Ascending aorta (tissue), 2 donors: ENCODE measurements around the gene MACF1. TPM values are rescaled to one million over a fixed set of nuclear protein-coding genes. Genes with fewer than 3 reads are reported as not detected.

ENCODE experiments used
- DNase-seq, 2 donors: peaks; one replicate each; pipeline ENCODE4 v3.0.0-alpha.2; 2019; ENCODE audit warnings: low spot score in 2 of 2
- H3K27ac ChIP-seq, 2 donors: fragments of 200-600 bp; sonication (generic); one replicate each; pipeline ENCODE4 v1.5.1; 2016 to 2017; ENCODE audit warnings: mild to moderate bottlenecking in 1 of 2
- H3K27me3 ChIP-seq: fragments of 200-600 bp; sonication (generic); one replicate; pipeline ENCODE4 v1.5.1; 2017
- H3K36me3 ChIP-seq, 2 donors: fragments of 200-600 bp; sonication (generic); one replicate each; pipeline ENCODE4 v1.5.1; 2016
- H3K4me1 ChIP-seq, 2 donors: fragments of 200-600 bp; sonication (generic); one replicate each; pipeline ENCODE4 v1.5.1; 2016 to 2017; ENCODE audit warnings: mild to moderate bottlenecking in 1 of 2
- H3K4me3 ChIP-seq, 2 donors: fragments of 200-600 bp; sonication (generic); one replicate each; pipeline ENCODE4 v1.5.1; 2016 to 2017; ENCODE audit warnings: mild to moderate bottlenecking in 1 of 2
- H3K9me3 ChIP-seq, 2 donors: fragments of 200-600 bp; sonication (generic); one replicate each; pipeline ENCODE4 v1.5.1; 2016
- CTCF ChIP-seq, 3 experiments: fragments of 200-600 bp in 2 of 3; fragments of 450-650 bp in 1 of 3; sonication (generic) in 2 of 3; IDR thresholded peaks; one replicate each; pipeline ENCODE4 v1.5.1; 2016 to 2019; ENCODE audit warnings: antibody characterized with exemption in 3 of 3, mild to moderate bottlenecking in 1 of 3, moderate library complexity in 1 of 3
- intact Hi-C: fragments of 100-400 bp; cut with DNase I; formaldehyde crosslinking; loops from one replicate; pipeline ENCODE4 v1.15.1; 2023
- total RNA-seq: library from RNA; depleted of rRNA; stranded (reverse); fragments of >200 nt; gene quantifications from one replicate; pipeline ENCODE4 v1.1.0, GENCODE V29; 2016

MACF1 gene
- total RNA-seq, 1 donor from 2014 or later = 279 TPM

DNA sequence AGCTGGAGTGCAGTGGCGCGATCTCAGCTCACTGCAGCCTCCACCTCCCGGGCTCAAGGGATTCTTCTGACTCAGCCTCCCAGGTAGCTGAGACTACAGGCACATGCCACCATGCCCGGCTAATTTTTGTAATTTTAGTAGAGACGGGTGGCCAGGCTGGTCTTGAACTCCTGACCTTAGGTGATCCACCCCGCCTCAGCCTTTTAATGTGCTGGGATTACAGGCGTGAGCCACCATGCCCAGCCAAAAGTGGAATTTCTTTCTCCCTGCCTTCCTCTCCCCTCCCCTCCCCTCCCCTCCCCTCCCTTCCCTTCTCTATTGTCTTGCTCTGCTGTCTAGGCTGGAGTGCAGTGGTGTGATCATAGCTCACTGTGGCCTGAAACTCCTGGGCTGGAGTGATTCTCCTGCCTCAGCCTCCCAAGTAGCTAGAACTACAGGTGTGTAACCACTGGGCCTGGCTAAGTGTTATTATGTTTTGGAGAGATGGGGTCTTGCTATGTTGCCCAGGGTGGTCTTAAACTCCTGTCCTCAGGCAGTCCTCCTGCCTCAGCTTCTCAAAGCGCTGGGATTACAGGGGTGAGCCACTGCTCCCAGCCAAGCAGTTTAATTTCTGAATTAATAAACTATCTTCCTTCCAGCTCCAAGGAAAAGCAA, 10.0 kb upstream of the MACF1 start:
- no peak for DNase-seq
- Histone ChIP-seq H3K4me1 (peaks cover 27 to 59% of the 10 kb centered on the region in 2 donors), H3K27me3 (no peaks in the 10 kb centered on the region), H3K36me3 (no peaks in the 10 kb centered on the region), H3K4me3 (no peak overlapping the region), H3K27ac (peak overlapping the region; percentile 90 to 95), H3K9me3 (no peaks in the 10 kb centered on the region)
- TF ChIP-seq CTCF (IDR thresholded peaks at IDR 0.05) = no peak
- intact Hi-C loops = loop anchor here (5.0 kb wide), 2 partner anchors 63 to 213 kb away; no protein-coding TSS in a partner anchor

GRCh38 chr1:39195166-39196111, 9.1 kb upstream of the MACF1 start:
- no peak for DNase-seq
- H3K36me3 ChIP-seq = no peaks in the 10 kb centered on the region
- TF ChIP-seq CTCF (IDR thresholded peaks at IDR 0.05) = no peak
- no peaks in the 10 kb centered on the region for H3K27me3 ChIP-seq
- no peaks in the 10 kb centered on the region for H3K9me3 ChIP-seq
- H3K4me3 ChIP-seq = no peak overlapping the region
- H3K27ac ChIP-seq = peak overlapping the region; percentile 90 to 95
- peaks cover 27 to 54% of the 10 kb centered on the region in 2 donors for H3K4me1 ChIP-seq
- intact Hi-C loops = no loop called here

DNA sequence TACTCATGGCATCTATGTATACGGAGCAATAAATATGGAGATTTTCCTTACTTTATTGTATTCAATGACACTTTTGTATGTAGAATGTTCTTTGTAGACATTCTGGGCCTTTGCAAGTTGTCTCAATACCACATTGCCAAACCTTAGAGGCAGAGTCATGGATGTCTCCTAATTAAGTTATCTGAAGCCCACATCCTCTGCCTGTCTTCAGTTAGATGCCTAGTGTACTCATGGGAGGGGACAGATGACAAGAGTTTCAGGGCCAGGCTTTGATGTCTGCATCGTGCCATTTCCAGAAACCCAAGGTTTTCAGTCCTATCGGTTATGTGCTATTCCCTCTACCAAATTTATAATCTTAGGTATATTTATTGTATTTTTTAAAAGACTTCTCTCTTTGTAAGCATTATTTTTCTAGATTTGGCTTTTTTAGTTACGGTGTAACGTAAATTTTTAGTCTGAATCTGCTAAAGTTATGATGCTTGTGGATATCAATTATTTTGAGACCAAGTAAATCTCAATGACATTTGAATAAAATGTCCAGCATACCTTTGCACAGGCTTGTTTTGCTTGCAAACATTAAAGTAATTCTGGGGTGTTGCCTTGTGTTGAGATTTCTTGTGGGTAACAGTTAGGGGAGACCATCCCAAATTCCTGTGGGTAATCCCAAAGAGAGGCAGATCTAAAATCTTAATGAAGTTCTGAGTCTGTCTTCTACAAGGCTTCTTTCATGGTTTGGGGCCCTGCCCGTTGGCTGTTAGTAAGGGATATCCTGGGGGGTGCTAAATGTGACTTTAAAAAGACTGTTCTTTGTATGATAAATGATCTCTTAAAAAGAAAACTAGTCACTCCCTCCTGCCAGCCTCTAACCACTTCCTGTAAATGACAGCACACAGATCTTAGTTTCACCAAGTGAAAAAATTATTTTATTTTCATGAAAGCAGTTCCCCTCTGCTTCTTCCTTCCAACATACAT, 8.0 kb upstream of the MACF1 start:
- no peak for DNase-seq
- intact Hi-C loops = no loop called here
- no peak overlapping the region for H3K4me3 ChIP-seq
- H3K36me3 ChIP-seq = no peaks in the 10 kb centered on the region
- no peaks in the 10 kb centered on the region for H3K27me3 ChIP-seq
- H3K27ac ChIP-seq = peak overlapping the region; percentile 90 to 95
- peaks cover 24 to 50% of the 10 kb centered on the region in 2 donors for H3K4me1 ChIP-seq
- no peaks in the 10 kb centered on the region for H3K9me3 ChIP-seq
- TF ChIP-seq CTCF (IDR thresholded peaks at IDR 0.05) = no peak

DNA sequence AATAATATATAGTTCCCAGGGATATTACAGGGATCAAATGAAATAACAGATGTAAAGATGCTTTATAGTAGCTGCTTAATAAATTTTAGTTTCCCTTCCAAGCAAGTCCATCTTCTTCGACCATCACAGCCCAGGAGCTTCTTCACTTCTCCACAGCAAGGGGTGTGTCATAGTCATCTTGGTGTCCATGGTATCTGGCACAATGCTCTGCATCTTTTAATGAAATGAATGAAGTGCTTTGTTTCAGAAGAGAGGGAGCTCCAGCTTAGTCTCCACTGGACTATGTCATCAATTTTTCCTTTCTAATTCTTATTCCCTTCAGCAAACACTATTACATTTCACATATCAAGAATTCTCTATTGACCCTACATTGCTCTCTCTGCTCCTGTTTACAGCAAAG, 4.9 kb upstream of the MACF1 start:
- H3K27me3 ChIP-seq = no peaks in the 10 kb centered on the region
- intact Hi-C loops = no loop called here
- peaks cover 12 to 37% of the 10 kb centered on the region in 2 donors for H3K4me1 ChIP-seq
- H3K9me3 ChIP-seq = no peaks in the 10 kb centered on the region
- TF ChIP-seq CTCF (IDR thresholded peaks at IDR 0.05) = no peak
- no peaks in the 10 kb centered on the region for H3K36me3 ChIP-seq
- no peak for DNase-seq
- no peak overlapping the region for H3K4me3 ChIP-seq
- no peak overlapping the region for H3K27ac ChIP-seq
